Parathyroid adenoma (tissue), 2 donors: ENCODE measurements around the gene TBC1D22A.

ENCODE experiments used
- H2AFZ ChIP-seq: fragments of 300-600 bp; sonication (generic); one replicate; pipeline ENCODE4 v1.7.0; 2017; ENCODE audit warnings: antibody characterized with exemption, mild to moderate bottlenecking
- H3K27ac ChIP-seq: fragments of 300-600 bp; sonication (generic); one replicate; pipeline ENCODE4 v1.7.0; 2017
- H3K27me3 ChIP-seq: fragments of 300-600 bp; sonication (generic); one replicate; pipeline ENCODE4 v1.7.0; 2017; ENCODE audit warnings: low read length; ENCODE audit not compliant: control insufficient read depth, insufficient read depth
- H3K36me3 ChIP-seq: fragments of 300-600 bp; sonication (generic); one replicate; pipeline ENCODE4 v1.7.0; 2017; ENCODE audit warnings: low read length; ENCODE audit not compliant: control insufficient read depth, insufficient read depth
- H3K4me1 ChIP-seq: fragments of 300-600 bp; sonication (generic); one replicate; pipeline ENCODE4 v1.7.0; 2017; ENCODE audit warnings: control low read depth
- H3K4me2 ChIP-seq: fragments of 300-600 bp; sonication (generic); one replicate; pipeline ENCODE4 v1.7.0; 2017; ENCODE audit warnings: low read length
- H3K4me3 ChIP-seq: fragments of 300-600 bp; sonication (generic); one replicate; pipeline ENCODE4 v1.7.0; 2017; ENCODE audit warnings: low read depth, low read length
- H3K79me2 ChIP-seq: fragments of 300-600 bp; sonication (generic); one replicate; pipeline ENCODE4 v1.7.0; 2017; ENCODE audit warnings: control low read depth
- H3K9ac ChIP-seq: fragments of 300-600 bp; sonication (generic); one replicate; pipeline ENCODE4 v1.7.0; 2017; ENCODE audit warnings: mild to moderate bottlenecking
- H3K9me3 ChIP-seq: fragments of 300-600 bp; sonication (generic); one replicate; pipeline ENCODE4 v1.7.0; 2017; ENCODE audit warnings: low read length; ENCODE audit not compliant: control insufficient read depth
- CTCF ChIP-seq: fragments of 300-600 bp; sonication (generic); IDR thresholded peaks from one replicate; pipeline ENCODE4 v1.7.0; 2017; ENCODE audit warnings: antibody characterized with exemption, mild to moderate bottlenecking
- donor health status: primary hyperparathyroidism.

TBC1D22A gene

GRCh38 chr22:47022475-47022874, 260.0 kb downstream of the TBC1D22A start:
- TF ChIP-seq CTCF: no peak

GRCh38 chr22:47023871-47024270, 261.4 kb downstream of the TBC1D22A start:
- Histone ChIP-seq H3K4me3 (no peak overlapping the region), H3K4me1 (no peaks in the 10 kb centered on the region), H3K27me3 (no peaks in the 10 kb centered on the region), H3K4me2 (no peak overlapping the region), H3K36me3 (no peaks in the 10 kb centered on the region), H3K9me3 (no peaks in the 10 kb centered on the region), H3K27ac (no peak overlapping the region), H2AFZ (no peak overlapping the region), H3K9ac (no peak overlapping the region), H3K79me2 (no peaks in the 10 kb centered on the region)
- no peak for TF ChIP-seq CTCF

More at GRCh38 chr22:47022475-47022874, 260.0 kb downstream of the TBC1D22A start:
- no peaks in the 10 kb centered on the region for H3K27me3 ChIP-seq
- no peak overlapping the region for H3K27ac ChIP-seq
- H3K4me1 ChIP-seq: no peaks in the 10 kb centered on the region
- H3K9ac ChIP-seq: no peak overlapping the region
- H2AFZ ChIP-seq: no peak overlapping the region
- H3K79me2 ChIP-seq: no peaks in the 10 kb centered on the region
- H3K4me2 ChIP-seq: no peak overlapping the region
- no peak overlapping the region for H3K4me3 ChIP-seq
- H3K9me3 ChIP-seq: no peaks in the 10 kb centered on the region
- H3K36me3 ChIP-seq: no peaks in the 10 kb centered on the region

- no peak overlapping the region for H3K27ac ChIP-seq
- H3K4me2 ChIP-seq: no peak overlapping the region
- H3K4me1 ChIP-seq: no peaks in the 10 kb centered on the region
- no peaks in the 10 kb centered on the region for H3K36me3 ChIP-seq
- TF ChIP-seq CTCF: no peak
- no peaks in the 10 kb centered on the region for H3K9me3 ChIP-seq
- no peak overlapping the region for H3K4me3 ChIP-seq
- H3K79me2 ChIP-seq: no peaks in the 10 kb centered on the region
- H2AFZ ChIP-seq: no peak overlapping the region
- H3K27me3 ChIP-seq: no peaks in the 10 kb centered on the region
- no peak overlapping the region for H3K9ac ChIP-seq
Observed at GRCh38 chr22:47027766-47028165, 265.3 kb downstream of the TBC1D22A start.

GRCh38 chr22:47029244-47030074, 267.0 kb downstream of the TBC1D22A start:
- Histone ChIP-seq H3K4me3 (no peak overlapping the region), H3K9me3 (no peaks in the 10 kb centered on the region), H3K36me3 (no peaks in the 10 kb centered on the region), H3K9ac (no peak overlapping the region), H3K27ac (no peak overlapping the region), H3K27me3 (no peaks in the 10 kb centered on the region), H2AFZ (no peak overlapping the region), H3K4me2 (no peak overlapping the region), H3K4me1 (no peaks in the 10 kb centered on the region), H3K79me2 (no peaks in the 10 kb centered on the region)
- TF ChIP-seq CTCF: no peak
